ENCODE results near the gene VPS45. TPM values are rescaled to one million over a fixed set of nuclear protein-coding genes. Genes with fewer than 3 reads are reported as not detected.
"Not testable (repeated sequence)": the region's sequence is repeated elsewhere in the genome, so short reads cannot be mapped to it uniquely, and the experiment has no call there.

Gene VPS45
- total and polyA plus RNA-seq, 2 of the 8 experiments (the other 6 are each of a cell fraction or from before 2014, with no cell fraction given) = 19.1 to 27.6 TPM

DNA sequence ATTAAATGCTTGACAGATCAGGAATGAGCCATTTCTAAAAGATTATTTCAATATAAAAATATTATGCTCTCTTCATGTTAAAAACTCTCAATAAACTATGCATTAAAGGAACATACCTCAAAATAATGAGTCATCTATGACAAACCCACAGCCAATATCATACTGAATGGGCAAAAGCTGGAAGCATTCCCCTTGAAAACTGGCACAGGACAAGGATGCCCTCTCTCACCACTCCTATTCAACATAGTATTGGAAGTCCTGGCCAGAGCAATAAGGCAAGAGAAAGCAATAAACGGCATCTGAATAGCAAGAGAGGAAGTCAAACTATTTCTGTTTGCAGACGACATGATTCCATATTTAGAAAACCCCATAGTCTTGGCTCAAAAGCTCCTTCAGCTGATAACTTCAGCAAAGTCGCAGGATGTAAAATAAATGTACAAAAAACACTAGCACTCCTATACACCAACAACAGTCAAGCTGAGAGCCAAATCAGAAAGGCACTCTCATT is 15.6 kb upstream of the VPS45 start:
- not testable (repeated sequence) for H3K14ac ChIP-seq (ENCODE audit: insufficient read length); H3K4me1 ChIP-seq (replicated peaks in 1 of 4; ENCODE audit: control insufficient read depth in 3 of 4, insufficient read depth in 4 of 4, low read length in 3 of 4); H3K79me1 ChIP-seq (ENCODE audit: low read depth, low read length); H3K36me3 ChIP-seq (ENCODE audit: control insufficient read depth in 2 of 4, insufficient read depth in 4 of 4, low read length in 3 of 4); H3K4ac ChIP-seq (replicated peaks; ENCODE audit: insufficient read length, low read depth, low read length); H3K18ac ChIP-seq (ENCODE audit: extremely low read depth, low read length); H3K4me3 ChIP-seq (ENCODE audit: extremely low read depth in 1 of 4, insufficient read depth in 2 of 4, low read depth in 3 of 4, low read length in 4 of 4); H2BK12ac ChIP-seq (ENCODE audit: low read depth, low read length); H4K91ac ChIP-seq (replicated peaks; ENCODE audit: insufficient read length, low read length); H3K9ac ChIP-seq (replicated peaks in 1 of 4; ENCODE audit: extremely low read depth in 1 of 4, low read depth in 3 of 4, low read length in 3 of 4); H3K27me3 ChIP-seq (replicated peaks in 1 of 4; ENCODE audit: control insufficient read depth in 3 of 4, extremely low read depth in 1 of 4, insufficient read depth in 3 of 4, low read length in 3 of 4); H2BK120ac ChIP-seq (replicated peaks; ENCODE audit: low read depth, low read length); H3K23ac ChIP-seq (ENCODE audit: insufficient read length); H3K23me2 ChIP-seq (ENCODE audit: low read depth, low read length); H3K56ac ChIP-seq (replicated peaks; ENCODE audit: insufficient read length, low read depth, low read length); H2AFZ ChIP-seq (ENCODE audit: low read length); H2BK5ac ChIP-seq (ENCODE audit: low read depth, low read length); H3K27ac ChIP-seq (ENCODE audit: low read depth, low read length); H3K9me3 ChIP-seq (ENCODE audit: insufficient read depth in 2 of 2, low read depth in 1 of 2, low read length in 1 of 2); H2BK15ac ChIP-seq (ENCODE audit: low read length); H4K8ac ChIP-seq (ENCODE audit: extremely low read depth, insufficient read depth, low read length); H4K5ac ChIP-seq (ENCODE audit: insufficient read length, low read depth, low read length); H2AK5ac ChIP-seq (ENCODE audit: low read depth, low read length); H3K4me2 ChIP-seq (ENCODE audit: insufficient read depth in 1 of 2, low read depth in 2 of 2, low read length in 2 of 2); H4K20me1 ChIP-seq (replicated peaks in 1 of 2; ENCODE audit: control insufficient read depth in 1 of 2, insufficient read depth in 2 of 2, low read length in 2 of 2); H2BK20ac ChIP-seq (ENCODE audit: low read length); DNase-seq (ENCODE audit: low read depth in 1 of 2, low spot score in 2 of 2); FAIRE-seq; H3K79me2 ChIP-seq (ENCODE audit: control insufficient read depth in 1 of 2, insufficient read depth in 2 of 2, low read length in 2 of 2)
- CTCF ChIA-PET (ENCODE audit: partially characterized antibody) = interaction anchor here (1.2 to 1.9 kb wide), 3 partner anchors 30 to 91 kb away, joined by 3 to 9 read pairs (median 4); no protein-coding TSS in a partner anchor
- POLR2A ChIA-PET (ENCODE audit: partially characterized antibody) = interaction anchor here (0.6 to 2.5 kb wide), 3 partner anchors 12 to 287 kb away, joined by 3 to 22 read pairs (median 5); a partner anchor contains a TSS
- WGBS, 2 experiments (ENCODE audit: extremely low coverage in 1 of 2, insufficient coverage in 1 of 2, insufficient read length in 1 of 2, insufficient replicate concordance in 2 of 2, low coverage in 1 of 2, low lambda C conversion rate in 2 of 2, missing lambda C conversion rate in 1 of 2) = 82% methylated on average over 3 of the region's 3 CpGs; no CpG with 5 or more reads in 1 of the 2 experiments

Data from H1 (cell line).